Measurements from ENCODE around the gene PSMG4.

The PSMG4 gene, protein sequence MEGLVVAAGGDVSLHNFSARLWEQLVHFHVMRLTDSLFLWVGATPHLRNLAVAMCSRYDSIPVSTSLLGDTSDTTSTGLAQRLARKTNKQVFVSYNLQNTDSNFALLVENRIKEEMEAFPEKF

GRCh38 chr6:3258720-3259490 is at the start of gene PSMG4:
Gene PSMG4 (plus strand): TSS chr6:3258947. CDS start chr6:3259023, 76 bp downstream.
- no peak for DNase-seq (ENCODE audit: low read depth, low spot score)

- DNase-seq (ENCODE audit: low read depth, low spot score), result peak; percentile 58
These were observed 49.4 kb upstream of the PSMG4 start for GRCh38 chr6:3209114-3210023.

- DNase-seq (ENCODE audit: low read depth, low spot score), result no peak
These were observed 48.6 kb upstream of the PSMG4 start for GRCh38 chr6:3210024-3210610.

DNA sequence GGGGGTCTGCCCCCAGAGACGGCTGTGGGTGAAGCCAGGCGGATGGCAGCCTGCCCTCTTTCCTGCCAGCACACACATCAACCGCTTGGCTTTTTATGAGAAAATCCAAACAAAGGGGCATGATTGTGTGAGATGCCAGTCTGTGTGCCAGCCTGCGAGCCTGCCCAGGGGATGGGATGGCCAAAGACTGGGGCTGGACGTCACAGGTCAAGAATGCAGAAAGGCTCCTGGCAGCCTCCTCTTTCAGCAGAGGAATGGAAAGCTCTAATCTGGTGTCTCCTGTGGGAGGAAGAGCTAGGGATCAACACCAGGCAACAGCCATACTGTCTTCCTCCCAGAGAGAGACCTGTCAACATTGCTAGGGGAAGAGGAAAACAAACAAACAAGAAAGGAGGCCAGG is 47.1 kb upstream of the PSMG4 start:
- DNase-seq (ENCODE audit: low read depth, low spot score), result no peak

GRCh38 chr6:3212261-3212660 is 46.5 kb upstream of the PSMG4 start:
- no peak for DNase-seq (ENCODE audit: low read depth, low spot score)

GRCh38 chr6:3213334-3213695 is 45.4 kb upstream of the PSMG4 start:
- no peak for DNase-seq (ENCODE audit: low read depth, low spot score)

- no peak for DNase-seq (ENCODE audit: low read depth, low spot score)
These were observed 43.8 kb upstream of the PSMG4 start for GRCh38 chr6:3214898-3215297.

GRCh38 chr6:3217286-3217685 is 41.5 kb upstream of the PSMG4 start:
- DNase-seq (ENCODE audit: low read depth, low spot score), result no peak

DNA sequence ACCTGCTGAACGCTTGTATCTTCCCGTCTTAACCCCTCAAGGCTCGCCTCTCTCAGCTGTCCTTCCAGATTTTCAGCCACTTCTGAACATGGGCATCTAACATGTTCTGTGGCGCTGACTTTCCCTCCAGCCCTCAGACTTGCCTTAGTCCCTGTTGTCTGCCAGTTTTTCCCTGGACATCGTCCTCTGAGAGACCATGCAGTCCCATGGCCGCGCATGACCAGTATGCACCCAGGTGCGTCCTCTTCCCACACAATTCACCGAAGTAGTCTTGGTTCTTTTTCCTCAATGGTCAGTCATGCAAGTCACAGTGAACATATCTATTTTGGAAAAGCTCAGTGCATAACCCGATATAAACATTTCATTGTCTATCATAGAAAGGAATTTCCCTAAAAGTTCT is 40.5 kb upstream of the PSMG4 start:
- no peak for DNase-seq (ENCODE audit: low read depth, low spot score)

DNA sequence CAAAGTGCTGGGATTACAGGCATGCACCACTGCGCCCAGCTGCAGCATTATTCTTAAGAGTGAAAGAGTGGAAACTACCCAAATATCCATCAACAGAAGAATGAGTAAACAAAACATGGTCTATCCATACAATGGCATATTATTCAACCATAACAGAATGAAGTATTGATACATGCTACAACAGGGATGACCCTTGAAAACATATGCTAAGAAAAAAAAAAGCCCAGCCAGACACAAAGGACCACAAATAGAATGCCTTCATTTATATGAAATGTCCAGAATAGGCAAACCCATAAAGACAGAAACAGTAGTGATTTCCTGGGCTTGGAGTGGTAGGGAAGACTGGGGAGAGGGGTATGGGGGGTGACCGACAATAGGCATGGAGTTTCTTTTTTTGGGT is 38.4 kb upstream of the PSMG4 start:
- no peak for DNase-seq (ENCODE audit: low read depth, low spot score)

- DNase-seq (ENCODE audit: low read depth, low spot score), result no peak
These were observed 37.2 kb upstream of the PSMG4 start for GRCh38 chr6:3221578-3221977.

GRCh38 chr6:3222506-3223038 is 36.2 kb upstream of the PSMG4 start:
- no peak for DNase-seq (ENCODE audit: low read depth, low spot score)

- no peak for DNase-seq (ENCODE audit: low read depth, low spot score)
These were observed 32.7 kb upstream of the PSMG4 start for GRCh38 chr6:3226042-3226441.

DNA sequence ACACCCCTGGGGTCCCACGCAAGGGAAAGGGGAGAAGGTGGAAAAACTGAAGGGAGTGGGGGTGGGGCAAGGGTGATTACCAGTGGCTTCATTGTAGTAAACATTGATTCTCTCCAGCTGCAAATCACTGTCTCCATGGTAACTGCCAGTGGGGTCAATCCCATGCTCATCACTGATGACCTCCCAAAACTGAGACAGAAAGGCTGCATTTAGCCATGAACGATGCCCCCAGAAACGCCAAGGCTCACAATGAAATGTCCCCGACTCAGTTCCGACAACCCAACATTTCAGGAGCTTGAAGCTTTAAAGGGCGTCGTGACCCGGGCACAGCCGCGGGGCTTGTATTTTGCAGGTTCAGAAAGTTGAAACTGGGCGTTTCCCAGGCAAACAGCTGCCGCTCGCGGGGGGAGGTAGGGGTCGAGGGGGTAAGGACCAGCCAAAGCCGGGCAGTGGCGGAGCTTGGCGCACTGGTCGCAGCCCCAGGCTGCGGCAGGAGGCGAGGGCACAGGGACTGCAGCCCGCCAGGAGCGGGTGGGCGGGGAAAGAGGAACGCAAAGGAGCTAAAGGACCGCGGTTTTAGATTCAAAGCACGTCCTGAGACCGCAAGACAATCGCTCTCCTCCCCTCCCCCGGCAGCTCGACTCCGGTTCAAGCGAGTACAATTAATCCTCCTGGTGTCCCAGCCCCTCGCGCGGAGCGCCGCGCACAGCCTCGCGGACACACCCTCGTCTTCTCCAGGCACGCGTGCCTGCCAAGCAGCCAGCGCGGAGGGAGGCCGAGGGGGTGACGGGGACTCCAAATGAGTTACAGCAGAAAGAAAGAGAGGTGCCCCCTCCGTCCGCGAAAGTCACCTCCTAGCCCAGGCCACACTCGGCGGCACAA is 32.0 kb upstream of the PSMG4 start:
- DNase-seq (ENCODE audit: low read depth, low spot score), result no peak

- DNase-seq (ENCODE audit: low read depth, low spot score), result no peak
These were observed 31.2 kb upstream of the PSMG4 start, which contains the start of gene TUBB2B for GRCh38 chr6:3227363-3228045. Gene TUBB2B (minus strand): TSS chr6:3227653. CDS start chr6:3227543, 110 bp downstream.

DNA sequence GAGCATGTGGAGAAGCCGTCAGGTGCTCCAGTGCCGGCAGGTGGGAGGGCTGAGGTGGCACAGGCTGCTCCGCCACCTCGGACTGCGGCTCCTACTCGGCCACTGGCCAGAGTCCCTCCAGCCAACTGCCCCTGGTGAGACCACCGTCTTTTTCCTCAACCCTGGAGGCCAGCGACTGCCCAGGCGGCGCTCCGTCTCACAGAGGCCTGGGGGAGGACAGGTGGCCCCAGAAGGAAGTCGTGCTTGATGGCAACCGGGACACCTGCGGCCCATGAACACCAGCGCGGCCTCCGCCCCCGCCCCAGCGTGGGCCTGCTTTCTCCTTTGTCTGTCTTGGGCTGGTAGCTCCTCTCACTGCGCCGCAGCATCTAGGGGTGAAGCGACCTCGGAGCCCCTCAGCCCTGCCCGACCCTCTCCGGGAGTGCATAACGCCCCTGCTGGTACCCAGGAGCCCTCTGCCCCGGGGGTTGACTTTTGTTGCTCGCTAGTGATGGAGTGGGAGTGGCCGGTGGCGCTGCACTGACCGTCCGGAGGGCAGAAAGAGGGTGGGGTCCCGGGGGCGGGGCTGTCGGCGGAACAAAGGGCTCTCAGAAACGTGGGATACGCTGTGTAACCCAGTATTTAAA is 30.6 kb upstream of the PSMG4 start:
- no peak for DNase-seq (ENCODE audit: low read depth, low spot score)

DNA sequence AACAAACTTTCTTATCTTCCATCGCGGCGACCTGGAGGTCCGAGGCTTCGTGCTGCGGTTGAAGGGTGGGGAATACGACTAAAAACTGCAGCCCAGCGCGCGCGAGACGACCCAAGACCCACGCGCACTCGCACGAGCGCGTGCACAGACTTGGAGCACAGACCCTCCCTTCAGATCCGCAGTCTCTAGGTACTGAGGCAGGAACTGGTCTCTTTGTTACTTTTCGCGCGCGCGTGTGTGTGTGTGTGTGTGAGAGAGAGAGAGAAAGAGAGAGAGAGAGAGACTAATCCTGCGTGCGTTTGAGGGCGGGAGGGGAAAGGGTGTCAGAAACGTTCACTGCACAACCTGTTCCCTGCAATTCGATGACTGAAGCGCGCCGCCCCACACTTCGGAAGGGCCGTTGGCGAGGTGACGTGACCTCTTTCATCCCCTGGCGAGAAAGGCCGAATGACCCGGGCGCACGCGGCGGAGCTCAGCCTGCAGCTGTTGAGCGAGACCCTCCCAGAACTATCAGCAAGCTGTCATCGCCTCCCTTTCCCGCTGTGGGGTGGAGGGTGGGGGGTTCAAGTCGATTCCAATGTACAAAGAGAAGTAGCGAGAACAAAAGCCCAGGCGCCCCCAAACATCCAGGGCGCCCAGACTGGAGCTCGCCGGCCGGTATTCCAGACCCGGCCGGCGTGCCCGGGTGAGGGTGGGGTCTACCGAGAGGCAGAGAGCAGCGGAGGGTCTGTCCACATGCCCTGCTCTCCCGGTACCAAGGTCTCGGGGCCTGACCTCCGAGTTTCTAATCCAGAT is 29.8 kb upstream of the PSMG4 start:
- no peak for DNase-seq (ENCODE audit: low read depth, low spot score)

DNA sequence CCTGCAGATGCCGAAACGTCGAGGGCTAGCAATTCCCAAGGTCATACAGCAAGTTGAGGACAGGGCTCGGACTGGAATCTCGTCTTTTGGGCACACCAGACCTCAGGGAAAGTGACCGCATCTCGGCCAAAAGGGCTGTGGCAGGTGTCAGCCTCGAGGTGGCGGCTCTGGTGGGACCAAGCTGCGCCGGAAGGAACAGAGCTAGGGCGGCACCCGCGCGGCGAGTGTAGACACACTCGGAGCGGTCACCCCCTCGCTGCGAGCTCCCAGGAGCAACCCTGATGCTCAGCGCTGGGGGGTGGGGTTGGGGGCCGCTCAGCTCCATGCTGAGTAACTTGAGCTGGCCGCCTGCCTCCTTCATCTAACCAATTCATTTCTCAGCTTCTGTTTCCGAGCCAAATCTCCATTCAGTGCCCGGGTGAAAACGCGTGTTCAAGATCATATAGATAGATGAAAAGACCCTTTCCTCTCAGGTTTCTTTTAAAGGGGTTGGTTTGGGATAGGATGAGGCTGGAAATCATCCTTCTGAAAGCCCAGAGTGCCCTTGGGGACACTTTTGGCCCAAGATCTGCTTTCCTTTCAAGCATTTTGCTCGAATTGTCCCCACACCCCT is 29.1 kb upstream of the PSMG4 start:
- no peak for DNase-seq (ENCODE audit: low read depth, low spot score)
